Fibroblast of lung (primary cell): ENCODE data around the gene SGPP2.
"Not testable (repeated sequence)": the region's sequence is repeated elsewhere in the genome, so short reads cannot be mapped to it uniquely, and the experiment has no call there.

Experiments
- CTCF ChIP-seq, 2 donors: IDR thresholded peaks in 1 of 2; conservative IDR thresholded peaks in 1 of 2; 1 replicate in 1 of 2; 2 replicates in 1 of 2; pipeline ENCODE4 v1.5.1; 2011 to 2012; ENCODE audit warnings: low read length in 2 of 2, control low read depth in 1 of 2, inconsistent platforms in 1 of 2, low read depth in 1 of 2, mild to moderate bottlenecking in 1 of 2
- EZH2 ChIP-seq: IDR thresholded peaks from 2 replicates; pipeline ENCODE4 v1.5.1; 2012; ENCODE audit warnings: low read length, control low read depth, mild to moderate bottlenecking; ENCODE audit errors: missing control alignments

DNA sequence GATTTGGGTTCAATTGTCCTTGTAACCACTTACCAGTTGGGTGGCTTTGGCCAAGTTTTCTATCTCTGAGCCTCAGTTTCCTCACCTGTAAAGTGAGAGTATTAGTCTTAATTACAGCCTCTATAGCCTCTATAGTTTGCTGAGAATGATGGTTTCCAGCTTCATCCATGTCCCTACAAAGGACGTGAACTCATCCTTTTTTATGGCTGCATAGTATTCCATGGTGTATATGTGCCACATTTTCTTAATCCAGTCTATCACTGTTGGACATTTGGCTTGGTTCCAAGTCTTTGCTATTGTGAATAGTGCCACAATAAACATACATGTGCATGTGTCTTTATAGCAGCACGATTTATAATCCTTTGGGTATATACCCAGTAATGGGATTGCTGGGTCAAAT lies 12.0 kb upstream of the SGPP2 start:
- TF ChIP-seq CTCF (conservative IDR thresholded peaks at IDR 0.05 in 1 of 2, IDR thresholded peaks at IDR 0.05 in 1 of 2; ENCODE audit: low read depth in 1 of 2, low read length in 2 of 2); EZH2: not testable (repeated sequence)
